ENCODE data around the gene DENND5B.

GRCh38 chr12:31388713-31389112 is 202.2 kb downstream of the DENND5B start:
- TF ChIP-seq POLR2A (IDR thresholded peaks at IDR 0.05) (no peak), CTCF (IDR thresholded peaks at IDR 0.05) (no peak)

Measured in suprapubic skin (tissue), 3 donors.